Activated T-helper 1 cell treated with anti-CD3 and anti-CD28 coated beads, Interleukin-12 subunit alpha, Interleukin-12 subunit beta, Interleukin-2, Interleukin-4 antibody, amounts not matched to agents 30 ng/mL and 10 ng/mL and 1 ng/mL, durations not matched to agents 14 hours and 24 hours and 36 hours (primary cell): ENCODE measurements around the gene CEPT1. TPM values are rescaled to one million over a fixed set of nuclear protein-coding genes. Genes with fewer than 3 reads are reported as not detected.

ENCODE experiments used
- DNase-seq: peaks from one replicate; pipeline ENCODE4 v3.0.0; 2021; ENCODE audit warnings: low spot score
- H3K27ac Mint-ChIP-seq: one replicate; pipeline ENCODE4 v1.8.0; 2021; ENCODE audit warnings: mild to moderate bottlenecking, mixed read lengths
- H3K27me3 Mint-ChIP-seq: one replicate; pipeline ENCODE4 v1.8.0; 2022; ENCODE audit warnings: mild to moderate bottlenecking, moderate library complexity, mixed read lengths; ENCODE audit not compliant: insufficient read depth
- H3K36me3 Mint-ChIP-seq: one replicate; pipeline ENCODE4 v1.8.0; 2021; ENCODE audit warnings: low read depth, mixed read lengths
- H3K4me1 Mint-ChIP-seq: one replicate; pipeline ENCODE4 v1.8.0; 2021; ENCODE audit warnings: low read depth, mixed read lengths
- H3K4me3 Mint-ChIP-seq: one replicate; pipeline ENCODE4 v1.8.0; 2021; ENCODE audit warnings: mild to moderate bottlenecking, moderate library complexity, mixed read lengths
- H3K9me3 Mint-ChIP-seq: one replicate; pipeline ENCODE4 v1.8.0; 2021; ENCODE audit warnings: mixed read lengths
- intact Hi-C: fragments of 100-400 bp; cut with micrococcal nuclease; formaldehyde crosslinking; loops from one replicate; pipeline ENCODE4 v1.15.1; 2024
- total RNA-seq: library from RNA; stranded (reverse); gene quantifications from 2 replicates; pipeline ENCODE4 v1.2.3, GENCODE V29; 2022

The CEPT1 gene
- total RNA-seq, 1 donor from 2014 or later: 37.3 TPM

GRCh38 chr1:111200802-111201161, 60.8 kb downstream of the CEPT1 start:
- no peak for DNase-seq
- intact Hi-C loops: loop anchor here (1.0 to 10.0 kb wide), 7 partner anchors 16 to 966 kb away; partner anchors contain the start of genes ATP5PB, CEPT1, DRAM2 and LRIF1
- peaks cover 70% of the 10 kb centered on the region for H3K4me1 Mint-ChIP-seq
- no peaks in the 10 kb centered on the region for H3K27me3 Mint-ChIP-seq
- peaks cover 44% of the 10 kb centered on the region for H3K36me3 Mint-ChIP-seq
- H3K27ac Mint-ChIP-seq: peak overlapping the region; percentile 99
- H3K9me3 Mint-ChIP-seq: no peaks in the 10 kb centered on the region
- H3K4me3 Mint-ChIP-seq: peak overlapping the region; percentile 100

GRCh38 chr1:111201275-111202090, 61.5 kb downstream of the CEPT1 start:
- DNase-seq: no peak
- H3K9me3 Mint-ChIP-seq: no peaks in the 10 kb centered on the region
- peaks cover 40% of the 10 kb centered on the region for H3K36me3 Mint-ChIP-seq

GRCh38 chr1:111202366-111202706, 62.3 kb downstream of the CEPT1 start:
- H3K4me1 Mint-ChIP-seq: peaks cover 64% of the 10 kb centered on the region
- no peaks in the 10 kb centered on the region for H3K9me3 Mint-ChIP-seq
- intact Hi-C loops: loop anchor here (5.0 to 10.0 kb wide), 3 partner anchors 240 to 968 kb away; partner anchors contain the start of gene LRIF1

More at GRCh38 chr1:111201275-111202090, 61.5 kb downstream of the CEPT1 start:
- no peaks in the 10 kb centered on the region for H3K27me3 Mint-ChIP-seq
- peaks cover 70% of the 10 kb centered on the region for H3K4me1 Mint-ChIP-seq
- peak overlapping the region; percentile 100 for H3K4me3 Mint-ChIP-seq
- peak overlapping the region; percentile 99 for H3K27ac Mint-ChIP-seq
- intact Hi-C loops: loop anchor here (5.0 to 10.0 kb wide), 3 partner anchors 239 to 967 kb away; partner anchors contain the start of gene LRIF1

GRCh38 chr1:111202707-111203623, 62.9 kb downstream of the CEPT1 start:
- Mint-ChIP-seq H3K9me3 (no peaks in the 10 kb centered on the region), H3K4me3 (peak overlapping the region; percentile 100), H3K27ac (peak overlapping the region; percentile 92), H3K36me3 (peaks cover 25% of the 10 kb centered on the region), H3K27me3 (no peaks in the 10 kb centered on the region), H3K4me1 (peaks cover 63% of the 10 kb centered on the region)
- intact Hi-C loops: loop anchor here (5.0 to 10.0 kb wide), 3 partner anchors 241 to 968 kb away; partner anchors contain the start of gene LRIF1
- no peak for DNase-seq

More at GRCh38 chr1:111202366-111202706, 62.3 kb downstream of the CEPT1 start:
- Mint-ChIP-seq H3K27ac (peak overlapping the region; percentile 86), H3K27me3 (no peaks in the 10 kb centered on the region), H3K36me3 (peaks cover 31% of the 10 kb centered on the region), H3K4me3 (peak overlapping the region; percentile 100)
- DNase-seq: no peak

GRCh38 chr1:111203681-111204200, 63.7 kb downstream of the CEPT1 start:
- intact Hi-C loops: loop anchor here (5.0 to 10.0 kb wide), 3 partner anchors 241 to 969 kb away; partner anchors contain the start of gene LRIF1
- Mint-ChIP-seq H3K27me3 (no peaks in the 10 kb centered on the region), H3K27ac (peak overlapping the region; percentile 92), H3K9me3 (no peaks in the 10 kb centered on the region), H3K4me3 (peak overlapping the region; percentile 100), H3K4me1 (peaks cover 59% of the 10 kb centered on the region), H3K36me3 (peaks cover 17% of the 10 kb centered on the region)
- peak; percentile 80 for DNase-seq

GRCh38 chr1:111204201-111204982, 64.4 kb downstream of the CEPT1 start:
- H3K4me3 Mint-ChIP-seq: peak overlapping the region; percentile 100
- H3K9me3 Mint-ChIP-seq: no peaks in the 10 kb centered on the region
- H3K27ac Mint-ChIP-seq: peak overlapping the region; percentile 88
- peak; percentile 60 for DNase-seq
- intact Hi-C loops: loop anchor here (5.0 to 10.0 kb wide), 3 partner anchors 242 to 970 kb away; partner anchors contain the start of gene LRIF1
- peaks cover 59% of the 10 kb centered on the region for H3K4me1 Mint-ChIP-seq
- peaks cover 16% of the 10 kb centered on the region for H3K36me3 Mint-ChIP-seq
- H3K27me3 Mint-ChIP-seq: no peaks in the 10 kb centered on the region

GRCh38 chr1:111204983-111205713, 65.1 kb downstream of the CEPT1 start:
- no peak for DNase-seq
- Mint-ChIP-seq H3K4me3 (peak overlapping the region; percentile 73), H3K36me3 (peaks cover 10% of the 10 kb centered on the region), H3K27me3 (no peaks in the 10 kb centered on the region), H3K4me1 (peaks cover 59% of the 10 kb centered on the region), H3K27ac (peak overlapping the region; percentile 88), H3K9me3 (no peaks in the 10 kb centered on the region)
- intact Hi-C loops: loop anchor here (5.0 to 10.0 kb wide), 3 partner anchors 243 to 970 kb away; partner anchors contain the start of gene LRIF1

GRCh38 chr1:111205714-111206050, 65.7 kb downstream of the CEPT1 start:
- peaks cover 54% of the 10 kb centered on the region for H3K4me1 Mint-ChIP-seq
- no peak for DNase-seq
- H3K36me3 Mint-ChIP-seq: peaks cover 6% of the 10 kb centered on the region
- no peaks in the 10 kb centered on the region for H3K9me3 Mint-ChIP-seq
- H3K27me3 Mint-ChIP-seq: no peaks in the 10 kb centered on the region
- no peak overlapping the region for H3K4me3 Mint-ChIP-seq
- peak overlapping the region; percentile 40 for H3K27ac Mint-ChIP-seq
- intact Hi-C loops: loop anchor here (10.0 kb wide), 1 partner anchor 971 kb away; no protein-coding TSS in a partner anchor

- H3K4me3 Mint-ChIP-seq: no peak overlapping the region
- H3K9me3 Mint-ChIP-seq: no peaks in the 10 kb centered on the region
- no peak overlapping the region for H3K27ac Mint-ChIP-seq
- DNase-seq: no peak
- H3K36me3 Mint-ChIP-seq: peaks cover 4% of the 10 kb centered on the region
- intact Hi-C loops: loop anchor here (10.0 kb wide), 1 partner anchor 974 kb away; no protein-coding TSS in a partner anchor
- peaks cover 54% of the 10 kb centered on the region for H3K4me1 Mint-ChIP-seq
- H3K27me3 Mint-ChIP-seq: no peaks in the 10 kb centered on the region
Measured at GRCh38 chr1:111208921-111209320, 68.9 kb downstream of the CEPT1 start.

- H3K27me3 Mint-ChIP-seq: no peaks in the 10 kb centered on the region
- no peak overlapping the region for H3K4me3 Mint-ChIP-seq
- no peak for DNase-seq
- peaks cover 59% of the 10 kb centered on the region for H3K4me1 Mint-ChIP-seq
- intact Hi-C loops: loop anchor here (10.0 kb wide), 1 partner anchor 975 kb away; no protein-coding TSS in a partner anchor
- H3K27ac Mint-ChIP-seq: no peak overlapping the region
- no peaks in the 10 kb centered on the region for H3K9me3 Mint-ChIP-seq
- H3K36me3 Mint-ChIP-seq: peaks cover 4% of the 10 kb centered on the region
Measured at GRCh38 chr1:111209622-111210021, 69.6 kb downstream of the CEPT1 start.

GRCh38 chr1:111211921-111212320, 71.9 kb downstream of the CEPT1 start:
- Mint-ChIP-seq H3K27ac (no peak overlapping the region), H3K4me3 (no peak overlapping the region), H3K36me3 (peaks cover 2% of the 10 kb centered on the region), H3K4me1 (peaks cover 63% of the 10 kb centered on the region), H3K27me3 (no peaks in the 10 kb centered on the region), H3K9me3 (no peaks in the 10 kb centered on the region)
- DNase-seq: no peak
- intact Hi-C loops: no loop called here
